Right renal cortex interstitium (tissue), 3 donors: ENCODE results near the gene SLC16A1. TPM values are rescaled to one million over a fixed set of nuclear protein-coding genes. Genes with fewer than 3 reads are reported as not detected.
"Not testable (repeated sequence)": the region's sequence is repeated elsewhere in the genome, so short reads cannot be mapped to it uniquely, and the experiment has no call there.

Source experiments
- DNase-seq, 3 donors: peaks; one replicate each; pipeline ENCODE4 v3.0.0-alpha.2; 2013; ENCODE audit warnings: low read depth in 3 of 3, low spot score in 2 of 3
- polyA plus RNA-seq, 3 donors: library from polyadenylated mRNA; unstranded; fragments of 120-200 nt; gene quantifications; one replicate each; pipeline ENCODE4 v1.2.1, GENCODE V29; 2013; ENCODE audit not compliant: insufficient read length in 3 of 3

SLC16A1 gene
- polyA plus RNA-seq, 3 donors = 57.2 to 60.5 (median 59.9) TPM

DNA sequence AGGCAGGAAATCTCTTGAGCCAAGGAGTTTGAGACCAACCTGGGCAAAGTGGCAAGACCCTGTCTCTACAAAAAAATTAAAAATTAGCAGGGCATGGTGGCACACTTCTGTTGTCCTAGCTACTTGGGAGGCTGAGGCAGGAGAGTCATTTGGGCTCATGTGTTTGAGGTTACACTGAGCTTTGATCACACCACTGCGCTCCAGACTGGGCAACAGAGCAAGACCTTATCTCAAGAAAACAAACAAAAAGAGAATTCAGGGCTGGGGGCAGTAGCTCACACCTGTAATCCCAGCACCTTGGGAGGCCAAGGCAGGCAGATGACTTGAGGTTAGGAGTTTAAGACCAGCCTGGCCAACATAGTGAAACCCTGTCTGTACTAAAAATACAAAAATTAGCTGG, 17.8 kb upstream of the SLC16A1 start:
- DNase-seq = no peak

DNA sequence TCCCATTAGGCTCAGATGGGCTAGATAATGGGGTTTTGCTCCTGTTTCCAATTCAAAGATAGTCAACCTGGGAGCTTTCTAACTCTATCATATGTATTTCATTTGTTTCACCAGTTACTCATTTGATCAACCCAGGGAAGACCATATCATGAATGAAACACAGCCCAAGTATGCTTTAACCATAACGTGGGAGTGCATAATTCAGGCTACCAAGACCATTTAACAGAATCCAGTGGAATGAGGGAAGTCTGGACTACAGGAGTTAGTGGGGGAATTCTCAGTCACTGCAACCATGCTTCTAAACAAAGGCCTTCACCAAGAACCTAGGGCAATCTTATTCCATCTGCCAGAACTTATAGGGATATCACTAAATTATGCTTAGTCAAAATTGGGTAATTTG, 15.0 kb upstream of the SLC16A1 start:
- DNase-seq = no peak

DNA sequence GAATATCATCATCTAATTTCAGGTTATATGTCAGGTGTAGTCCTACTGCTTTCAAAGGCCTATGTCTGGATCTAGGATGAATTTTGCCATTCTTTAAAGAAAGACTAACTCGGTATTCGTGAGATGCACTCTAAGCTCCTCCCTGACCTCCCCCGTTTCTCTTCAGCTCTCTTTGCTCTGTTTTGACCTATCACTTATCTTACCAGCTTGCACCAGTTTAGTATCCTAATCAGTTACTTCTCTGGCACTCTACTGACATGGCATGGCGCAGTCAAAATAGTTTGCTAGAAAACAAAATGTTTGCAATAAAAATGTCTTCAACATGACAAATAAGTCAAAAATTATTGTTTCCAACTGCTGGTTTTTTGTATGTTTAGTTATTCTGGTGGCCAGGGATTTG, 8.4 kb upstream of the SLC16A1 start:
- no peak for DNase-seq

DNA sequence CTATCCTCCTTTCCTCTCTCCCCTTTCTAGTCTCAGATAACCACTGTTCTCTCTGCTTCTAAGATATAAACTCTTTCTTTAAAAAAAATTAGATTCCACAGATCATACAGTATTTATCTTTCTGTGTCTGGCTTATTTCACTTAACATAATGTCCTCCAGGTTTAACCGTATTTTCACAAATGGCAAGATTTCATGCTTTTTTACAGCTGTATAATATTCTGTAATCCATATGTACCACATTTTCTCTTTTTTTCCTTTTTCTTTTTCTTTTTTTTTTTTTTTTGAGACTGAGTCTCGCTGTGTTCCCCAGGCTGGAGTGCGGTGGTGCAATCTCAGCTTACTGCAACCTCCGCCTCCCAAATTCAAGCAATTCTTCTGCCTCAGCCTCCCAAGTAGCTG, 5.1 kb upstream of the SLC16A1 start:
- no peak for DNase-seq

DNA sequence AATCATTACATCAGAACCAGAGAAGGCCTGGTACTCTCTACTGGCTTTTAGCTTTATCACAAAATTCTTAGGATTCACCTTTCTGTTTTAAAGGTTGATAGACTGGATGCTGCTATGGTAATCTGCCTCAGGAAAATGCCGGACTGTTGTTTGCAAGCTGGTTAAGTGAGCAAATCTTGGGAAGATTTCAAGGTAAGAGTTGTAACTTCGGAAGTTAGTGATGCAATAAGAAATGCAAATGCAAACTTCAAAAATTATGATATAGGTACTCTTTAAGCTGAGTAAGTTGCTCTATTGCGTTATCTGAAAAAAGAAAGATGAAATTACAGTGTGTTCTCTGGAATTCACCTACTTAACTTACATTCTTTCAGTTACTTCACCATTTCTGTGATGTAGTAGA, 4.4 kb upstream of the SLC16A1 start:
- no peak for DNase-seq

DNA sequence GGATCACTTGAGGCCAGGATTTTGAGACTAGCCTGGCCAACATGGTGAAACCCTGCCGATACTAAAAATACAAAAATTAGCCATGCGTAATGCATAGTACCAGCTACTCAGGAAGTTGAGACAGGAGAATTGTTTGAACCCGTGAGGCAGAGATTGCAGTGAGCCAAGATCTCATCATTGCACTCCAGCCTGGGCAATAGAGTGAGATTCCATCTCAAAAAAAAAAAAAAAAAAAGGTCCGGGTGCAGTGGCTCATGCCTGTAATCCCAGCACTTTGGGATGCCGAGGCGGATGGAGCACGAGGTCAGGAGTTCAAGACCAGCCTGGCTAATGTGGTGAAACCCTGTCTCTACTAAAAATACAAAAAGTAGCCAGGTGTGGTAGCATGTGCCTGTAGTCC, 2.2 kb upstream of the SLC16A1 start:
- DNase-seq = not testable (repeated sequence)

DNA sequence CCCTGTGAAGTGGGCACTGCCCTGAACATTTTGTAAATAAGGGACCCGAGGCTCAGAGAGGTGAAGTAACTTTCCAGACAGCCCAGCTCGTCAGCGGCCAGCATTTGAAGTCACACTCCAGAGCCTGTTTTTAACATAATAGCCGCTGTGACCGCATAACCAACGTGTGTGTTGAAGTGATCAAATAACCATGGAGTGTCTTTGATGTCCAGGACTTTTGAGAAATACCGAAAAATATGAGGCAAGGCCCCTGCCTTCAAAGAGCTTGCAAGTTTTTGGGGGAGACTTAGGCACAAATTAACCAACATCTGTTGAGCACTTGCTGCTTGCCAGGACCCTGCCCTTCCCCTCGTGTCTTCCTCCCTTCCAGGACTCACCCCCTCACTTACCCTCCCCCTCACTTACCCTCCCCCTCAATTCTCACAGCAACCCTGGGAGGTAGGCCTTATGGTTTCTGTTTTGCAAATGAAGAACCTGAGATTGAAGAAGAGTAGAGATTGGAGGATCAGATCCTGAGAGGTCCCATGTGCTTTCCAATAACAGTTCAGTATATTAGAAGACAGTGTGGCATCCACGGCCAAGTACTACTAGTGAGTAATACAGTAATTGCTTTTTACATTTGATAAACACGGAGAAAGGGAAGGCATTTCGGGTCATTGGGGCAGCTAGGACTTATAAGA, 1.3 kb upstream of the SLC16A1 start:
- DNase-seq = no peak

GRCh38 chr1:112956544-112957132, 642 bp upstream of the SLC16A1 start:
- DNase-seq = no peak

- peak in 1 of 3 donors; percentile 47 for DNase-seq
Observed at GRCh38 chr1:112954945-112955772, 837 bp downstream of the SLC16A1 start.

DNA sequence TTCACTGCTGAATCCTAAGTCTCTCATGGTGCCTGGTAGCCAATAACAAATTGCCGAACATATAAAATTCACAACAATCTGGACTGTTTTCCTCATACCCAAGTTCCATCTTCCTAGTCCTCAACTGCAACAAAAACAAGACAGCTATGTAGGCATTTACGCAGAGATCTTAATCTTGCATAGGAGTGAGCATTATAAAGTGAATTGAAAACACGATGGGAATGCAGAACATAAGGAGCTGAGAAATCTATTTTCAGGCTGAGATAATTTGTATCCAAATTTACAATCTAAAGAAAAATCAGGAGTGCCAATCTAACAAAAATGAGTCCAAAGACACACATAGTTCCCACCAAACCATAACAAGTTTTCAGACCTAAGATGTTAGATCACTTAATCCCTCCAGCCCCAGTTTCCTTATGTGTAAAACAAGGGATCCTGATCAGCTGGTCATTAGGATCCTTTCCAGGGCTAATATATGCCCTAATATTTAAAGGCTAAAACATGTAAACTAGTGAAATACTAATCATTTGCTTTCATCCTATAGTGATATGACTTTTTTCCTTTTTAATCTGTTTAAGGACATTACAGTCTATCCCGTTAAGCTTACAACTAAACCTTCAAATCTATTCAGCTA, 1.9 kb downstream of the SLC16A1 start:
- DNase-seq = no peak

DNA sequence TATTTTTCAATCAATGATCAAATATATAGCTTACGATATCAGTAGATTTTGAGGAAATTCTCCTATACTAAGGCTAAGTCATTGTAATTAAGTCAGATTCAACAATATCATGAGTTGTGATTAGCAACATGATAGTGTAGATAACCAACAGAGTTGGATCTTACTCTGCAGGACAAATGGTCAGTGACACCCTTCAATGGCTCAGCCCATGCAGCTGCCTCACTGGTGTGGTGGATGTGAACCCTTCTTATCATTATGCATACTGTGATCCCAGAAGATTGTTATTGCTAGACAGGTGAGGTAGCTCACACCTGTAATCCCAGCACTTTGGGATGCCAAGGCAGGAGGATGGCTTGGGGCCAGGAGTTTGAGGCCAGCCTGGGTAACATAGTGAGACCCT, 5.6 kb downstream of the SLC16A1 start:
- DNase-seq = no peak

DNA sequence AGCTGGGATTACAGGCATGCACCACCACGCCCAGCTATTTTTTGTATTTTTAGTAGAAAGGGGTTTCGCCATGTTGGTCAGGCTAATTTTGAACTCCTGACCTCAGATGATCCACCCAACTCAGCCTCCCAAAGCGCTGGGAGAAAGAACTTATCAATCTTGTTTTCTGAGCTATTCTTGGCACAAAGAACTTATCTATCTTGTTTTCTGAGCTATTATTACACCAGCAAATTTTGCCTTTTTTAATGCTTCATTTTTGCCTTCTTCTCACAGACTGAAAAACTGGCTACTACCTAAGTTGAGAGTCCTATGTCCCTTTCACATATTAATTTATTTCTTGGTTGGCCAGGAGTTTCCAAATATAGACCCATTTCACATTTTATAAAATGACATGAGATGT, 9.3 kb downstream of the SLC16A1 start:
- DNase-seq = no peak

- no peak for DNase-seq
Observed at GRCh38 chr1:112939810-112940209, 16.2 kb downstream of the SLC16A1 start.

- no peak for DNase-seq
Observed at GRCh38 chr1:112938210-112938609, 17.8 kb downstream of the SLC16A1 start.

DNA sequence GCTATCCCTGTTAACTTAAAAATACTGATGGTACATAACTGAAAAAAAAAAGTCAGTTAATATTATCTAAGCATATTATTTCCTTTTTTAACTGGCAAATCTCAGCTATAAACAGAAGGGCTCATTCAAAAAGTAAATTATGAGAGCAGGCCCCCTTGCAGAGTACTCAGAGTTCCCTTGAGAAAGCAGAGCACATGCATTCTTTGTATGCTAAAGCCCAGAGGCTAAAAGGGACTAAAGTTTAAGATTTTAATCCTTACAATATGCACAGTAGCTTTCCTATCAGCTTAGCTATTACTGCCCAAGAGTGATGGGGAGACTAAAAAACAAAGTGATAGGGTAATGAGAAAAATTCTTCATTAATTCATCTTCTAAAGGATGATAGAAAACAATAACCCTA, 18.5 kb downstream of the SLC16A1 start:
- DNase-seq = no peak

- no peak for DNase-seq
Observed at GRCh38 chr1:112937070-112937469, 18.9 kb downstream of the SLC16A1 start.

- no peak for DNase-seq
Observed at GRCh38 chr1:112935461-112936111, 20.4 kb downstream of the SLC16A1 start.

DNA sequence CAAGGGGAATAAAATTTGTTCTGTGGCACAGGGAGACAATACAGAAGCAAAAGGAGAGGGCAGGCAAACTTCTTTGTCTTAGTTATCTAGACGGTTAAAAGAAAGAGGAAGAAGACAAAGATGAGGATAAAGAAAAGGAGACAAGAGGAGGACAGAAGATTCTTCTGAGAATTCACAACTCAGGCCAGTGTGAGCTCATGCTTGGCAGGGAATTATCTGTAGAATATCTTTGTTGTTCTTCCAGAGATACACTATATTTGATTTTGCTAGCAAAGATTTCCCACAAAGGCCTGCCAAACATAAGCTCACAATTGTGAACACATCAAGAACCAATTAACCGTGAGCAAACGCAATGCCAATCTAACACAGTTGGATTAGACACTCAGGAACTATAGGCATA, 21.4 kb downstream of the SLC16A1 start:
- no peak for DNase-seq

GRCh38 chr1:112933820-112934571, 22.0 kb downstream of the SLC16A1 start:
- no peak for DNase-seq

DNA sequence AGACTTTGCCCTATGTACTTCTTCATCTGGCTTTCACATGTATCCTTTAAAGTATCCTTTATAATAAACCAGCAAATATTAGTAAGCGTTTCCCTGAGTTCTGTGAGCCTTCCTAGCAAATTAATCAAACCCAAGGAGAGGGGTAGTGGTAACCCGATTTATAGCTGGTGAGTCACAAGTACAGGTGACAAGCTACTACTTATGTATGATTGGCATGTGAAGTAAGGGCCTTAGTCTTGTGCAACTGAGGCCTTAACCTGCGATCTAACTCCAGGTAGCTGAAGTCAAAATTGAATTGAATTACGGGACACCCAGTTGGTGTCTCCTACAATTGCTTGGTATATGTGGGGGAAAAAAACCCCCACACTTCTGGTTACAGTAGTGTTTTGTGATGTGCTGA, 26.0 kb downstream of the SLC16A1 start:
- no peak for DNase-seq
